IMR-90 (cell line): ENCODE results near the gene FTO. TPM values are rescaled to one million over a fixed set of nuclear protein-coding genes. Genes with fewer than 3 reads are reported as not detected.

Experiments
- ATAC-seq: fragments of 200-7000 bp; cut with Tn5 transposase; 2 replicates; pipeline ENCODE4 v1.9.1; 2020; ENCODE audit warnings: low read depth, mild to moderate bottlenecking, moderate library complexity
- BruUV-seq: library from RNA; stranded (reverse); fragments of 400-500 nt; replicated peaks from 2 replicates; lab custom pipeline; 2021; lab: Mats Ljungman, UMichigan
- CTCF ChIA-PET: fragments of 300-600 bp; formaldehyde crosslinking; extraction: SDS; loops from one replicate; lab custom pipeline; 2021; ENCODE audit warnings: antibody characterized with exemption; lab: Yijun Ruan, JAX
- POLR2A ChIA-PET: fragments of 300-600 bp; sonication (Branson Sonifier 250); formaldehyde crosslinking; loops from one replicate; lab custom pipeline; 2022; ENCODE audit warnings: antibody characterized with exemption; ENCODE audit not compliant: unreplicated experiment; lab: Charles Lee
- DNase-seq: peaks from one replicate; pipeline ENCODE4 v3.0.0; 2013
- H2AFZ ChIP-seq: replicated peaks from 2 replicates; pipeline ENCODE3; 2013; ENCODE audit warnings: low read length, mild to moderate bottlenecking; ENCODE audit not compliant: poor library complexity
- H2AK5ac ChIP-seq: 2 replicates; pipeline ENCODE4 v1.6.1; 2013; ENCODE audit warnings: low read depth, low read length, inconsistent platforms
- H2AK9ac ChIP-seq: replicated peaks from 2 replicates; pipeline ENCODE3; 2013; ENCODE audit warnings: mild to moderate bottlenecking, low read depth, low read length, moderate library complexity; ENCODE audit not compliant: poor library complexity
- H2BK120ac ChIP-seq: 2 replicates; pipeline ENCODE4 v1.6.1; 2013; ENCODE audit warnings: low read depth, low read length, inconsistent platforms
- H2BK15ac ChIP-seq: 3 replicates; pipeline ENCODE4 v1.6.1; 2013; ENCODE audit warnings: low read depth, low read length, inconsistent platforms
- H2BK20ac ChIP-seq: 2 replicates; pipeline ENCODE4 v1.6.1; 2013; ENCODE audit warnings: low read depth, mild to moderate bottlenecking, inconsistent platforms, low read length, moderate library complexity
- H2BK5ac ChIP-seq: 2 replicates; pipeline ENCODE4 v1.6.1; 2013; ENCODE audit warnings: mild to moderate bottlenecking, low read depth, low read length, inconsistent platforms; ENCODE audit not compliant: poor library complexity, severe bottlenecking
- H3K14ac ChIP-seq: replicated peaks from 2 replicates; pipeline ENCODE4 v1.6.1; 2013; ENCODE audit warnings: low read depth, low read length, inconsistent platforms
- H3K18ac ChIP-seq: 2 replicates; pipeline ENCODE4 v1.6.1; 2013; ENCODE audit warnings: low read depth, low read length, control low read depth
- H3K23ac ChIP-seq: 2 replicates; pipeline ENCODE4 v1.6.1; 2013; ENCODE audit warnings: low read depth, low read length, inconsistent platforms
- H3K27ac ChIP-seq: 2 replicates; pipeline ENCODE4 v1.5.1; 2013; ENCODE audit warnings: mild to moderate bottlenecking, control low read depth, low read length; ENCODE audit not compliant: insufficient read depth
- H3K27me3 ChIP-seq: 2 replicates; pipeline ENCODE4 v1.6.1; 2013; ENCODE audit warnings: low read length; ENCODE audit not compliant: control insufficient read depth, insufficient read depth
- H3K36me3 ChIP-seq: 2 replicates; pipeline ENCODE4 v1.6.1; 2013; ENCODE audit warnings: low read length, mixed read lengths; ENCODE audit not compliant: control insufficient read depth, insufficient read depth
- H3K4ac ChIP-seq: 2 replicates; pipeline ENCODE4 v1.6.1; 2013; ENCODE audit warnings: low read depth, low read length, inconsistent platforms
- H3K4me1 ChIP-seq: 2 replicates; pipeline ENCODE4 v1.6.1; 2013; ENCODE audit warnings: low read length, mixed read lengths; ENCODE audit not compliant: control insufficient read depth, insufficient read depth
- H3K4me2 ChIP-seq: 2 replicates; pipeline ENCODE4 v1.6.1; 2013; ENCODE audit warnings: low read depth, mild to moderate bottlenecking, control low read depth, low read length, moderate library complexity
- H3K4me3 ChIP-seq: 2 replicates; pipeline ENCODE4 v1.5.1; 2013; ENCODE audit warnings: low read depth, mild to moderate bottlenecking, control low read depth, low read length, moderate library complexity; ENCODE audit not compliant: insufficient read depth
- H3K56ac ChIP-seq: 2 replicates; pipeline ENCODE4 v1.6.1; 2013; ENCODE audit warnings: low read length, inconsistent platforms; ENCODE audit not compliant: insufficient read depth; ENCODE audit errors: extremely low read depth
- H3K79me1 ChIP-seq, 2 experiments: 2 replicates each; pipeline ENCODE4 v1.6.1; 2013; ENCODE audit warnings: low read length in 2 of 2, inconsistent platforms in 1 of 2, low read depth in 1 of 2
- H3K9ac ChIP-seq: 2 replicates; pipeline ENCODE4 v1.6.1; 2013; ENCODE audit warnings: low read depth, low read length, control low read depth
- H3K9me1 ChIP-seq: 2 replicates; pipeline ENCODE4 v1.6.1; 2013; ENCODE audit warnings: low read length, inconsistent platforms; ENCODE audit not compliant: insufficient read depth
- H3K9me3 ChIP-seq: 2 replicates; pipeline ENCODE4 v1.6.1; 2013; ENCODE audit warnings: low read length; ENCODE audit not compliant: control insufficient read depth, insufficient read depth
- H4K20me1 ChIP-seq: 2 replicates; pipeline ENCODE4 v1.6.1; 2013; ENCODE audit warnings: low read length, inconsistent platforms; ENCODE audit not compliant: insufficient read depth
- H4K5ac ChIP-seq: 2 replicates; pipeline ENCODE4 v1.6.1; 2013; ENCODE audit warnings: mild to moderate bottlenecking, low read depth, low read length, control low read depth
- H4K8ac ChIP-seq, 2 experiments: 2 replicates each; pipeline ENCODE4 v1.6.1; 2013; ENCODE audit warnings: low read depth in 2 of 2, low read length in 2 of 2, control low read depth in 1 of 2, inconsistent platforms in 1 of 2
- H4K91ac ChIP-seq: 2 replicates; pipeline ENCODE4 v1.6.1; 2013; ENCODE audit warnings: low read depth, low read length, inconsistent platforms; ENCODE audit not compliant: insufficient read depth
- BHLHE40 ChIP-seq: fragments of 150-350 bp; IDR thresholded peaks from 2 replicates; pipeline ENCODE4 v1.6.1; 2016; ENCODE audit warnings: mild to moderate bottlenecking, low read depth, low read length
- FOS ChIP-seq: fragments of 150-350 bp; IDR thresholded peaks from 2 replicates; pipeline ENCODE4 v1.6.1; 2016; ENCODE audit warnings: low read depth, low read length
- MAFK ChIP-seq: IDR thresholded peaks from 2 replicates; pipeline ENCODE4 v1.6.1; 2012; ENCODE audit warnings: low read depth, low read length, improper control_type of control experiment
- POLR2A ChIP-seq: IDR thresholded peaks from 2 replicates; pipeline ENCODE4 v1.6.1; 2012; ENCODE audit warnings: mild to moderate bottlenecking, low read depth, low read length
- WGBS, 2 experiments: methylation state at CpG; one replicate each; pipeline versions ENCODE4 v1.1.5 to v1.1.7; 2013; ENCODE audit warnings: missing lambda C conversion rate in 2 of 2; ENCODE audit not compliant: insufficient read length in 1 of 2; ENCODE audit errors: extremely low coverage in 2 of 2; 5-methylcytosine and 5-hydroxymethylcytosine counted together
- dilution Hi-C: fragments of 300-500 bp; cut with HindIII; formaldehyde crosslinking; loops from one replicate; pipeline ENCODE4 v1.14.3; 2018; ENCODE audit warnings: low sequenced_read_pairs; ENCODE audit not compliant: unreplicated experiment
- in situ Hi-C: fragments of 300-500 bp; cut with MboI; formaldehyde crosslinking; loops from 3 replicates; pipeline ENCODE4 v1.14.3; 2019; ENCODE audit warnings: low sequenced_read_pairs, inconsistent platforms, mixed read lengths
- intact Hi-C: fragments of 100-400 bp; cut with micrococcal nuclease; formaldehyde crosslinking; loops from 2 replicates; pipeline ENCODE4 v1.10.0; 2022
- polyA plus RNA-seq, 3 experiments: library from polyadenylated mRNA; depleted of rRNA; stranded (reverse); fragments of >200 nt; gene quantifications; 2 replicates each; pipeline ENCODE4 v1.2.3, GENCODE V29; 2012; ENCODE audit warnings: low replicate concordance in 1 of 3
- total RNA-seq: library from RNA; depleted of rRNA; stranded (reverse); fragments of >200 nt; gene quantifications from 2 replicates; pipeline ENCODE4 v1.2.3, GENCODE V29; 2012

FTO gene
- total and polyA plus RNA-seq, 2 of the 4 experiments (the other 2 are of a cell fraction) = 70.3 to 132 TPM

GRCh38 chr16:53837426-53837825 is 133.5 kb downstream of the FTO start:
- intact Hi-C loops = no loop called here

More at GRCh38 chr16:53837426-53837825, 133.5 kb downstream of the FTO start:
- CTCF ChIA-PET = interaction anchor here (0.7 to 0.8 kb wide), 2 partner anchors 10 to 37 kb away, joined by 3 to 4 read pairs; no protein-coding TSS in a partner anchor
- H3K9me1 ChIP-seq = peaks cover 3% of the 10 kb centered on the region; the same call in 1 of the 2 replicates
- H3K4me2 ChIP-seq = peak overlapping the region; percentile 29; the same call in 1 of the 2 replicates
- no peaks in the 10 kb centered on the region for H3K27me3 ChIP-seq
- no peak overlapping the region for H2BK5ac ChIP-seq
- no peaks in the 10 kb centered on the region for H3K9me3 ChIP-seq
- no peak overlapping the region for H2BK20ac ChIP-seq
- BruUV-seq = no TSS peak
- POLR2A ChIA-PET = no interaction called here
- no peak overlapping the region for H3K4me3 ChIP-seq
- in situ Hi-C loops (no loop called here), dilution Hi-C loops (no loop called here)
- no peaks in the 10 kb centered on the region; the same call in 1 of the 2 replicates for H4K20me1 ChIP-seq
- no peak overlapping the region for H2AK9ac ChIP-seq
- H3K23ac ChIP-seq = 0 out of 2 replicates have a peak overlapping the region, but pooled peaks have one; percentile 20
- no peak overlapping the region for H2AK5ac ChIP-seq
- no peak overlapping the region for H3K27ac ChIP-seq
- ATAC-seq = peak; percentile 54
- H4K91ac ChIP-seq = no peak overlapping the region
- peak; percentile 9 for DNase-seq
- H3K18ac ChIP-seq = peak overlapping the region; percentile 3; the same call in 1 of the 2 replicates
- no peak overlapping the region for H2AFZ ChIP-seq
- H4K5ac ChIP-seq = no peak overlapping the region; the same call in 1 of the 2 replicates
- 0 out of 2 replicates have a peak overlapping the region, but pooled peaks have one; percentile 18 for H3K4ac ChIP-seq
- 0 out of 4 replicates have a peak overlapping the region, but pooled peaks of 1 of the 2 experiments have one; percentile 9 for H4K8ac ChIP-seq
- no peak overlapping the region for H3K9ac ChIP-seq
- no peak overlapping the region for H3K56ac ChIP-seq
- no CpG with 5 or more reads among the region's 7 CpGs for WGBS, 2 experiments
- no peak overlapping the region for H2BK15ac ChIP-seq
- peaks cover 12 to 14% of the 10 kb centered on the region in 2 experiments; a peak in 3 of 4 replicates for H3K79me1 ChIP-seq
- TF ChIP-seq MAFK = peak; percentile 85
- no peak for TF ChIP-seq BHLHE40
- TF ChIP-seq POLR2A = no peak
- TF ChIP-seq FOS = no peak
- peaks cover 9% of the 10 kb centered on the region for H3K4me1 ChIP-seq
- no peak overlapping the region for H2BK120ac ChIP-seq
- H3K36me3 ChIP-seq = no peaks in the 10 kb centered on the region
- 0 out of 2 replicates have a peak overlapping the region, but pooled peaks have one; percentile 8 for H3K14ac ChIP-seq
